ENCODE measurements around the gene APIP.

APIP gene

DNA sequence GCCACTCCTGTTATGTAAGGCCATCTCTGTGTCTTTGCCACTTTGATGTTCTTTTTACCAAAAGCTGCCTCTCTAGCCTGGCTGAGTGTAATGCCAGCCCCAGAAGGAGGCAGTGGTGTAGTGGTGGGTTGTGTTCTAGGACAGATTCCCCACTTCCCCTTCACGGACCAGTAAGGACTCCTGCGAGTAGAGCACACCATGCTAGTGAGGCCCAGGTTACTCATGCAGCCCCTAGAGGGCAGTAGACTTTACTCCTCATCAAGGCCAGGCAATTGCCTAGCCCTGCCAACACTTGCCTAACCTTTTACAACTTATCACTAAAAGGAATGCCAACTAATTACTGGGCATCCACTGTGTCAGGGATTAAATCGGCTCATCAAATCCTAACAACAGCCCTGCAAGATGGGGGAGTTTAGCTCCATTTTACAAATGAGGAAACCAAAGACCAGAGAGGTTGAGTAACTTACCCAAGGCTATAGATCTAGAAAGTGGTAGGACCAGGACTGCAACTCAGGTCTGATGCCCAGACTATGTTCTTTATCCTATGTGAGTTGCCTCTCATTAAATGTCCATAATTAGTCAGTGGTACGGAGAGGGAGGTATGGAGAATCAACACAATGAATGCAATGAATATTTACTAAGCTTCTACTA lies 75.3 kb downstream of the APIP start:
- peak; percentile 16 for DNase-seq (ENCODE audit: low spot score)

DNA sequence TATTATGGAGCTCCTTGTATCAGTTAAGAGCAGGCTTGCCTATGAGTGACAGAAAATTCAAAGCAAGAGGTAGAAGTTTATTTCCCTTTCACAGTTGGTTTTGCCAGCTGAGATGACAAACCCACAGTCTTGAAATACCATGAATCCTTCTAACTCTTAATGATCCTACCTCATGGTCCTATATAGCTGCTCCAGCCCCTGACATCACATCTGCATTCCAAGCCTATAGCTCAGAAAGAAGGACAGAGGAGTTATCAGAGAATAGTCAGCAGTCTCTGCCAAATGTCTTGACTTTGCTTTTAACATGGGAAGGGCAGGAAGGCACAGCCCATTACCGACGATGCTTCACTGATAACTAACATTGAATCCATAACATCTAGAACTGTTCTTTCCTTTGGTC lies 76.2 kb downstream of the APIP start:
- DNase-seq (ENCODE audit: low spot score): no peak

DNA sequence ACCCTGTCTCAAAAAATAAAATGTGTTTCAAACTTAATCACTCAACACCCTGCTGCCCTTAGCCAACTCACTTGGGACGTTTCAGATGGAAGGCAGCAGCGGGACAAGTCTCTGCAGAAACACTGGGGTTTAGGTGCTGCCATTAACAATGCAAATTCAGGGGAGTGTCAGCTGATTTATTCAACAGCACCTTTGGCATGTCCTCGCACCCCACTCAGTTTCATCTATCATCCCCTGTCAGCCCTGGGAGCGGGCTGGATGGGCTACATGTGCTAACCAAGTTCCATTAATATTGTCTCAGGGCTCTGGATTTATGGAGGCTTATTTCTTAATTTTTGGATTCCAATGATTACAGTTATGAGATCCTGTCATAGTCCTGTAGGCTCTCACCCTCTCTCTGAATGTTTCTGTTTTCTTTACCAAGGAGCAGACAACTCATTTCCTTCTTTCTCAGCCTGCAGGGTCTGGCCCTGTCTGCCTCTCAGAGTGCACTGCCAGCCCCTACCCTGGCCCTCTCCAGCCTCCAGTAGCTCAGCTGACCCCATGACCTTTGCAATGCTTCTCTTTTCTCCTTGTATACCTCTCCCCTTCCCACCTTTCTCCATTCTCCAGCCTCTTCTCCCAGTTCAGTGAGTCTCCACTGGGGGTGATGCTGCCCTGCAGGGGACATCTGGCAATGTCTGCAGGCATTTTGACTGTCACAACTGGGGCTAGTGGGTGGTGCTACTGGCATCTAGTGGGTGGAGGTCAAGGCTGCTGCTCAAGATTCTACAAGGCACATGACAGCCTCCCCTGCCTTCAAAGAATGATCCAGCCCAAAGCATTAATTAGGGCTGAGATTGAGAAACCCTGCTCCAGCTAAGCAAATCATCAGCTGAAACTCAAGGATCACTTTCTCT lies 79.0 kb downstream of the APIP start:
- no peak for DNase-seq (ENCODE audit: low spot score)

DNA sequence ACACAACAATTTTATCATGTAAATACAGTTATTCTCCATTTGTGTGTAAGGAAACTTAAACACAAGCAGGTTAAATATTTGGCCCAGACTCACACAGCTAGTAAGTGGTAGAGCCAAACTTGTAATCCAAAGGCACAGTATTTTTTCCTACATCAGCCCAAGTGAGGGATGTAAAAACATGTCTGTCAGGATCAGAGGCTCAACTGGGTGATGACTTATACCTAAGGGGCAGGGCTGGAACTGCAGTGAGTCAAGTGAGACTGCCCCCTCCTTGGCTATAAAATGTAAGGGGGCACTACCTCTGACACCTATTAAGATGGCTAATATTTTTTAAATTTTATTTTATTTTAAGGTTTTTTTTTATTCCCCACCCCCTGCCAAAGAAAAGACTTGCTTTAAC lies 82.6 kb downstream of the APIP start:
- no peak for DNase-seq (ENCODE audit: low spot score)
